Testis (tissue), 2 donors: ENCODE data around the gene ARID5A.

Experiments
- POLR2A ChIP-seq: fragments of 450-650 bp; IDR thresholded peaks from one replicate; pipeline ENCODE4 v1.6.1; 2017; ENCODE audit warnings: antibody characterized with exemption, mild to moderate bottlenecking, moderate library complexity
- TF ChIP-seq, protein P1 (sequence below), 3 experiments: fragments of 450-650 bp in 2 of 3; fragments of 200-600 bp in 1 of 3; sonication (generic) in 1 of 3; IDR thresholded peaks; one replicate each; pipeline ENCODE4 v1.5.1; 2016 to 2019; ENCODE audit warnings: antibody characterized with exemption in 3 of 3, mild to moderate bottlenecking in 2 of 3, moderate library complexity in 1 of 3

DNA sequence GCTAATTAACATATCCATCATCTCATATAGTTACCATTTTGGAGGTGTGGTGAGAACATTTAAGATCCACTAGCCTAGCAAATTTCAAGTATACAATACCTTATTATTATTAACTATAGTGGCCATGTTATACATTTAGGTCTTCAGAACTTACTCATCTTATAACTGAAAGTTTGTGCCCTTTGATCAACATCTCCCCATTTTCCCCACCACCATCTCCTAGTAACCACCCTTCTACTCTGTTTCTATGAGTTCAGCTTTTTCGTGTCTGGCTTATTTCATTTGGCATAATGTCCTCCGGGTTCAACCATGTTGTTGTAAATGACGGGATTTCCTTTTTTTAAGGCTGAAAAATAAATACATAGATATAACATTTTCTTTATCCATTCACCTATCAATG is 47.3 kb upstream of the ARID5A start:
- TF ChIP-seq, protein P1, sequence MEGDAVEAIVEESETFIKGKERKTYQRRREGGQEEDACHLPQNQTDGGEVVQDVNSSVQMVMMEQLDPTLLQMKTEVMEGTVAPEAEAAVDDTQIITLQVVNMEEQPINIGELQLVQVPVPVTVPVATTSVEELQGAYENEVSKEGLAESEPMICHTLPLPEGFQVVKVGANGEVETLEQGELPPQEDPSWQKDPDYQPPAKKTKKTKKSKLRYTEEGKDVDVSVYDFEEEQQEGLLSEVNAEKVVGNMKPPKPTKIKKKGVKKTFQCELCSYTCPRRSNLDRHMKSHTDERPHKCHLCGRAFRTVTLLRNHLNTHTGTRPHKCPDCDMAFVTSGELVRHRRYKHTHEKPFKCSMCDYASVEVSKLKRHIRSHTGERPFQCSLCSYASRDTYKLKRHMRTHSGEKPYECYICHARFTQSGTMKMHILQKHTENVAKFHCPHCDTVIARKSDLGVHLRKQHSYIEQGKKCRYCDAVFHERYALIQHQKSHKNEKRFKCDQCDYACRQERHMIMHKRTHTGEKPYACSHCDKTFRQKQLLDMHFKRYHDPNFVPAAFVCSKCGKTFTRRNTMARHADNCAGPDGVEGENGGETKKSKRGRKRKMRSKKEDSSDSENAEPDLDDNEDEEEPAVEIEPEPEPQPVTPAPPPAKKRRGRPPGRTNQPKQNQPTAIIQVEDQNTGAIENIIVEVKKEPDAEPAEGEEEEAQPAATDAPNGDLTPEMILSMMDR (IDR thresholded peaks at IDR 0.05) = no peak
- TF ChIP-seq POLR2A = no peak
